ACC112 (cell line): ENCODE measurements around the gene MYH13.
"Not testable (repeated sequence)": the region's sequence is repeated elsewhere in the genome, so short reads cannot be mapped to it uniquely, and the experiment has no call there.

ENCODE experiments used
- H2AFZ ChIP-seq: fragments of 200-600 bp; sonication (generic); one replicate; pipeline ENCODE4 v1.6.0; 2017; ENCODE audit warnings: antibody characterized with exemption, low read length; ENCODE audit not compliant: unreplicated experiment
- H3K27ac ChIP-seq: fragments of 200-600 bp; sonication (generic); 2 replicates; pipeline ENCODE4 v1.5.1; 2014; ENCODE audit warnings: low read depth, mild to moderate bottlenecking, antibody characterized with exemption, low read length, moderate library complexity
- H3K27me3 ChIP-seq: fragments of 200-600 bp; sonication (generic); 2 replicates; pipeline ENCODE4 v1.6.1; 2014; ENCODE audit warnings: mild to moderate bottlenecking, antibody characterized with exemption, low read length, moderate library complexity, mixed read lengths; ENCODE audit not compliant: insufficient read depth
- H3K36me3 ChIP-seq: fragments of 200-600 bp; sonication (generic); 2 replicates; pipeline ENCODE4 v1.6.1; 2016; ENCODE audit warnings: mild to moderate bottlenecking, antibody characterized with exemption, low read length, moderate library complexity, mixed read lengths; ENCODE audit not compliant: insufficient read depth
- H3K4me1 ChIP-seq: fragments of 200-600 bp; sonication (generic); one replicate; pipeline ENCODE4 v1.6.1; 2016; ENCODE audit warnings: low read length, mixed read lengths; ENCODE audit not compliant: insufficient read depth, unreplicated experiment, control insufficient read depth
- H3K4me3 ChIP-seq: fragments of 200-600 bp; sonication (generic); 2 replicates; pipeline ENCODE4 v1.5.1; 2014; ENCODE audit warnings: mild to moderate bottlenecking, low read depth, low read length
- H3K79me2 ChIP-seq: fragments of 200-600 bp; sonication (generic); one replicate; pipeline ENCODE4 v1.6.0; 2016; ENCODE audit warnings: low read length; ENCODE audit not compliant: control insufficient read depth, unreplicated experiment, insufficient read depth

The MYH13 gene

GRCh38 chr17:10304758-10305300 lies 68.0 kb downstream of the MYH13 start:
- H2AFZ ChIP-seq, result no peak overlapping the region
- H3K4me3 ChIP-seq, result no peak overlapping the region
- H3K4me1 ChIP-seq, result no peaks in the 10 kb centered on the region
- no peaks in the 10 kb centered on the region for H3K36me3 ChIP-seq
- H3K27me3 ChIP-seq, result no peaks in the 10 kb centered on the region
- no peak overlapping the region for H3K27ac ChIP-seq
- H3K79me2 ChIP-seq, result no peaks in the 10 kb centered on the region

GRCh38 chr17:10297691-10298090 lies 75.1 kb downstream of the MYH13 start:
- Histone ChIP-seq H3K27ac (no peak overlapping the region), H3K79me2 (no peaks in the 10 kb centered on the region), H3K4me3 (no peak overlapping the region), H3K27me3 (no peaks in the 10 kb centered on the region), H3K36me3 (no peaks in the 10 kb centered on the region), H2AFZ (no peak overlapping the region), H3K4me1 (no peaks in the 10 kb centered on the region)

GRCh38 chr17:10295728-10296343 lies 77.0 kb downstream of the MYH13 start:
- Histone ChIP-seq H2AFZ (no peak overlapping the region), H3K27ac (no peak overlapping the region), H3K4me3 (no peak overlapping the region), H3K27me3 (no peaks in the 10 kb centered on the region), H3K36me3 (no peaks in the 10 kb centered on the region), H3K4me1 (no peaks in the 10 kb centered on the region), H3K79me2 (no peaks in the 10 kb centered on the region)

GRCh38 chr17:10294180-10294579 lies 78.6 kb downstream of the MYH13 start:
- Histone ChIP-seq H3K36me3 (no peaks in the 10 kb centered on the region), H3K79me2 (no peaks in the 10 kb centered on the region), H3K27ac (no peak overlapping the region), H3K4me3 (no peak overlapping the region), H2AFZ (no peak overlapping the region), H3K27me3 (no peaks in the 10 kb centered on the region; the same call in 1 of the 2 replicates), H3K4me1 (no peaks in the 10 kb centered on the region)

- Histone ChIP-seq H3K36me3 (no peaks in the 10 kb centered on the region), H3K4me3 (no peak overlapping the region), H3K27me3 (no peaks in the 10 kb centered on the region; the same call in 1 of the 2 replicates), H3K4me1 (no peaks in the 10 kb centered on the region), H3K79me2 (no peaks in the 10 kb centered on the region), H3K27ac (no peak overlapping the region), H2AFZ (no peak overlapping the region)
These were observed 80.5 kb downstream of the MYH13 start for GRCh38 chr17:10292057-10292937.

GRCh38 chr17:10291576-10291975 lies 81.2 kb downstream of the MYH13 start:
- H2AFZ ChIP-seq, H3K4me3 ChIP-seq, H3K4me1 ChIP-seq: not testable (repeated sequence)

GRCh38 chr17:10290041-10290440 lies 82.8 kb downstream of the MYH13 start:
- no peak overlapping the region for H2AFZ ChIP-seq
- no peaks in the 10 kb centered on the region; the same call in 1 of the 2 replicates for H3K27me3 ChIP-seq
- no peak overlapping the region for H3K27ac ChIP-seq
- no peaks in the 10 kb centered on the region for H3K4me1 ChIP-seq
- H3K4me3 ChIP-seq, result no peak overlapping the region
- H3K36me3 ChIP-seq, result no peaks in the 10 kb centered on the region
- no peaks in the 10 kb centered on the region for H3K79me2 ChIP-seq

More at GRCh38 chr17:10291576-10291975, 81.2 kb downstream of the MYH13 start:
- not testable (repeated sequence) for H3K27me3 ChIP-seq, H3K27ac ChIP-seq, H3K36me3 ChIP-seq, H3K79me2 ChIP-seq

- no peak overlapping the region for H2AFZ ChIP-seq
- H3K27me3 ChIP-seq, result no peaks in the 10 kb centered on the region; the same call in 1 of the 2 replicates
- H3K36me3 ChIP-seq, result no peaks in the 10 kb centered on the region
These were observed 86.5 kb downstream of the MYH13 start for GRCh38 chr17:10286324-10286723.

GRCh38 chr17:10285896-10286295 lies 86.9 kb downstream of the MYH13 start:
- Histone ChIP-seq H3K79me2 (no peaks in the 10 kb centered on the region), H2AFZ (no peak overlapping the region), H3K27me3 (no peaks in the 10 kb centered on the region; the same call in 1 of the 2 replicates), H3K4me3 (no peak overlapping the region), H3K27ac (no peak overlapping the region), H3K36me3 (no peaks in the 10 kb centered on the region), H3K4me1 (no peaks in the 10 kb centered on the region)

More at GRCh38 chr17:10286324-10286723, 86.5 kb downstream of the MYH13 start:
- H3K79me2 ChIP-seq, result no peaks in the 10 kb centered on the region
- H3K27ac ChIP-seq, result no peak overlapping the region
- H3K4me1 ChIP-seq, result no peaks in the 10 kb centered on the region
- H3K4me3 ChIP-seq, result no peak overlapping the region

- Histone ChIP-seq H3K4me3 (no peak overlapping the region), H3K4me1 (no peaks in the 10 kb centered on the region), H3K27me3 (no peaks in the 10 kb centered on the region), H3K27ac (no peak overlapping the region), H2AFZ (no peak overlapping the region), H3K79me2 (no peaks in the 10 kb centered on the region), H3K36me3 (no peaks in the 10 kb centered on the region)
These were observed 92.7 kb downstream of the MYH13 start for GRCh38 chr17:10280068-10280467.
